HG03159 (cell line): Measurements from ENCODE around the gene ARHGAP42.

Experiments
- ATAC-seq: cut with Tn5 transposase; IDR thresholded peaks from one replicate; pipeline ENCODE4 v1.9.1; 2021; ENCODE audit warnings: mild to moderate bottlenecking, moderate library complexity; ENCODE audit not compliant: unreplicated experiment

Gene ARHGAP42

DNA sequence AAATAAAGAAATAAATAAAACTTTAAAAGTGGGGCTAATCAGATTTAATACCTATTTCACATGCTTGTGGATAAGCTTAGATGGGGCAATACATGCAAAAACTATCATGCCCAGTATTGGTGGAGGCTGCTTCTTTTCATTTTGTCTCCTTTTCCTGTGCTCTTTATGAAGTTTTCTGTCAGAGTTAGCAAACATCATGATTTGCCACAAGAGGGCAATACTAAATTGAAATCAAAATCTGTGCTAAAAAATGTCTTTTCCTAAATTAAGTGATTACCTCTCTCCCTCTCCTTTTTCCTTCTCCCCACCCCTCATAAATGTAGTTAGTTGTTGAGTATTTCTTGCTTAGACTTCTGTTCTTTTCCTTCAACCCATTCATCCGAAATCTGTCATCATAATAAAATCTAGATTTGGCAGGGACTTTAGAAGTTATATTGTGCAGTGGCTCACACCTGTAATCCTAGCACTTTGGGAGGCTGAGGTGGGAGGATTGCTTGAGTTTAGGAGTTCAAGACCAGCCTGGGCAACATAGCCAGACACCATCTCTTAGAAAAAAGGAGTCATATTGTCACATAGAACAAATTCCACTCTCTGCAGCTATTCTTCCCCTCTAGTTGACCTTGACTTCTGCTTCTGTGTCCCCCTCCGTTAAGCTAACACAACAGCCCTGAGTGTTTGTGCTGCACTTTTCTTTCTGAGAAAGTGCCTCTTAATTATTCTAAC lies 4.7 kb upstream of the ARHGAP42 start:
- no peak for ATAC-seq

DNA sequence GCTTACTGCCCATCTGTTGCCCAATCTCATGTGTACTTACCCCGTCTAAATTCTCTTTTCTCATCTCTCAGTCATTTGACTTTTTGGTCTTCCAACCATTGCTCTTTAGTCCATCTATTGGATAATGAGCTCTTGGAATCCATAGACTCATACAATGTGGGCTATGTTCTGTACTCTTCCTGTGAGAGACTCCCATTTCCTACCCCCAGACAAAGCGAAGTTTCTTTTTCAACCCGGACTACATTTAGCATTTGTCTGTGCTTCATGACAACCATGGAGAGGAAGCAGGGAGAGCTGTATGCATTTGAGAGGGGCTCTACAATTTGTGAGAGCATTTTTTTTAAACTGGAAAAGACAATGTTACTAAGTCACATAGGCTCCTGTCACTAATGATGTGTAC lies 4.0 kb upstream of the ARHGAP42 start:
- ATAC-seq = no peak

DNA sequence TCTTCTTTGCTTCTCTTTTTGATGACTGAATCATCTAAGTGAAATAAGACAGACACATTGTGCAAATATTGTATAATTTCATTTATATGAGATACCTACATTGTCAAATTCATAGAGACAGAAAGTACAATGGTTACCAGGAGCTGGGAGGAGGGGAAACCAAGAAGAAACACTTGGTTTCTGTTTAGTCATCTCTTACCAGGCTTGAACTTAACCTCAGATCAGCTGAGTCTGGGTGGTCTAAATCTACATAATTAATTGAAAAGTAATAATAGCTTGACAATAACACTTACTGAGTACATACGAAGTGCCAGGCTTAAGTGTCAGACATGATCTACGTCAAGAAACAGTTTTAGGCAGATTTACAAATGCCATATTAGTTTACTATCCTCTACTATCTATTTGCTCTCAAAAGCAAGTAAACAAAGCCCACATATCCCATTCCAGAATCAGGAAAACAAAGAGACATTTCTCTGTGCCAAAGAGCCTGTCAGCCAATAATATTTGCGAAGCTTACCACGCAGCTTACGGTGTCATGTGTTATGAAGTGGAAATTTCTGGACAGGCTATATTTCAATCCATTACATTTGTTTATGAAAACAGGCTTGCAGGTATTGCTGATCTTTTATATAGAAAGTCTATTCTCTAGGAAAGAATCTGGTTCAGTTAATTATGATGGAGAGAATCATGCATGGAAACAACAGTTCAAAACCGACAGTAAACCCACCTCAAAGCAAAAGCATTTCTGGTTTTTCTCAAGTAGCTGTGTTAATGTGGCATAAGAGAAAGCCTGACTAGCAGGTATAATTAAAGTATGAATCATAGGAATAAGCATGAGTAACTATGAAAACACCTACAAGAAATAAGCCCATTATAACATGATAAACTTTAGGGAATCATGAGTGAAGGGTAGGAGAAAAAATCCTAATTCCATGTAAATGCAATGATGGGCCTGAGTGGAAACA lies 2.7 kb upstream of the ARHGAP42 start:
- peak; percentile 29 for ATAC-seq

DNA sequence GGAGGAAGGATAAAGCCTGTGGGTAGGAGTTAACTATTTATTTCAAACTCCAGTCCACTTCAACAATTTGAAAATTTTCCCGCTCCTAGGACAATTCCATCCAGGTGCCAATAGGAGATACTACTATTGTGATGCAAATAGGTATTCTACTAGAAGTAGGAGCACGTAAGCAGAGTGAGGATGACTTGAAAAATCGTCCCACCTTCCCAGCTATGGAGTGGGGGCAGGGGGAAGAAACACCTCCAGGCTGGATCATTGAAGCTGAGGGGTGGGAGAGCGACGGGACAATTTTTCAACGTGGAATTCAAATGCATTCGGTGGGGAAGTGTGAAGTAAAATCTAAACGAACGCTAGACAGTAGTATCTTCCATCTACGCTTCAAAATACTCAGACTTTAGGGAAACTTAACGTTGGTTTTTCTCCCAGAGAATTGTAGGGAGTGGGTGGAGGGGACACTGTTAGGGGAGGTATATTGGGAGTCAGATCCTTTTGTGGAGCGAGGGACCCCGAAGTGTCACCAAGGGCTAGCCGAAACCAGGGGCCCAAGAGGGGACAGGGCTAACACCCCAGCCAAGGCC lies 523 bp upstream of the ARHGAP42 start:
- ATAC-seq = no peak

DNA sequence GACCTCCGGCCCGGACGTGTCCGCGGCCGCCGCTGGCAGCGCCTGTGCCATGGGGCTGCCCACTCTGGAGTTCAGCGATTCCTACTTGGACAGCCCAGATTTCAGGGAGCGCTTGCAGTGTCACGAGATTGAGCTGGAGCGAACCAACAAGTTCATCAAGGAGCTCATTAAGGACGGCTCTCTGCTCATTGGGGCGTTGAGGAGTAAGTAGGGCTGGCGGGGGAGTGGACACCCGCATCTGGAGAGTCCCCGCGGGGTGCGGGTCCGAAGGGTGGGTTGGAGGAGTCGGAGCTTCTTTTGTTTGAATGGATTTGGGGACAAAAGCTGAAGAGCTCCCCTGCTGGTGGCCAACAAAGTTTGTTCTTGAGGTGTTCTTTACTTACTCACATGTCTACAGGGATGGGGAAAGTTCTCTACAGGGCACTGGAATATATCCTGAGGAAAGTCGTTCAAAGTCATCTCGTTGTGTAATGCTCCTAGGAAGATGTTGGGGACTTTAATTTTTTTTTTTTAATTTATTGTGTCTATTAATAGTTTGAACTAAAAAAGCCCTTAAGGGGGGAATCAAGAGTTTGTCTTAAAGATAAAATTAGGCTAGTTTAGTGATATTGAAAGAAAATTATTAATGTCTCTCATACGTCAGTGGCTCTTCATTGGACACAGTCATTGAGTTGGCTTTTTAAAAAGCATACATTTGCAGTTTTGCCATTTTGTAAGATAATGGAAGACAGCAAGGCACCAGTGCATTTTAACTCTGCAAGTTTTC lies 725 bp downstream of the ARHGAP42 start:
- ATAC-seq = peak; percentile 70

DNA sequence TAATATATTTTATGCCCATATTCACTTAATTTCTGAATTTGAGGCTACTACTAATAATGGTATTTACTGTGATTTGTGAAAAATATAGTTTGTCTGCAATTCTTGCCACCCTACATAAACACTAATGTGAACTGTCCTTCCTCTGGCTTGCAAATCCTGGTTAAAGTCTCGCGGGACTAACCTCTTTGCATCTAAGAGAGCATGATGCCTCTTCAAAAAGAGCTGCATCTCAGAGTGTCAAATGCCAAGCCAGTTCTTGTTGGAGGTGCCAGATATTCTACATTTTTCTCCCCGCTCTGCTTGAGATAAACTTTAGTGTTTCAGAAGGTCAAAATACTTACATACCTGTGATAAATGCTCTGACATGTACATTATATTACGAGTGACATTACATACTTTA lies 2.1 kb downstream of the ARHGAP42 start:
- no peak for ATAC-seq

DNA sequence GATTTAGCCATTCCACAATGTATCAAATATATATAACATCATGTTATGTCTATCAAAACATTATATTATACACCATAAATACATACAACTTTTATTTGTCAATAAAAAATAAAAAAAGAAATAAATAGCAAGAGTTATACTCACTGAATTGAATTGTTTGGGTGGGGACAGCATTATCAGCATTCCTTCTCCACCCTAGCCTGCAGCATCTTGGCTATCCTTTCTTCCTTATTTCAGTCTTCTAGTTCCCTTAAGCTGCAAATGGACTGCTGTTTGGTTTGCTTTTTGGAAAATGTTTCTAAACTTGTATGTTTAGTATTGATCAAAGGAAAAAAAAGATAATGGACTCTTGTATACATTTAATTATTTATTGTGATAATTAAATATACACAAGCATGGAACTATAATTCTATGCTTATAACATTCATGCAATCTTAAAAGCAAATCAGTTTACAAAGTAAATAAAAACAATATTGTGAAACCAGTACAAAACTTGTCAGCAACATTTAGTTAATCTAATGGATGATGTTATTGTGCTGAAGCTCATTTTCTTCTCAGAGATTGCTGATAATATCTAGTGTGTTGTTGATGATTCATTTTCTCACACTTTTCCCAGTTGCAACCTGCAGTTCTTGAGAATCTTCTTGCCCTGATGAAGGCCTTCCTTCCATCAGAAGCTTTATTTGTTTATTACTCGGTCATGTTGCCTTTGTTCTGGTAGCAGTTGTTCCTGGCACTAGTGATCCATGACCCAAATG lies 5.0 kb downstream of the ARHGAP42 start:
- no peak for ATAC-seq

DNA sequence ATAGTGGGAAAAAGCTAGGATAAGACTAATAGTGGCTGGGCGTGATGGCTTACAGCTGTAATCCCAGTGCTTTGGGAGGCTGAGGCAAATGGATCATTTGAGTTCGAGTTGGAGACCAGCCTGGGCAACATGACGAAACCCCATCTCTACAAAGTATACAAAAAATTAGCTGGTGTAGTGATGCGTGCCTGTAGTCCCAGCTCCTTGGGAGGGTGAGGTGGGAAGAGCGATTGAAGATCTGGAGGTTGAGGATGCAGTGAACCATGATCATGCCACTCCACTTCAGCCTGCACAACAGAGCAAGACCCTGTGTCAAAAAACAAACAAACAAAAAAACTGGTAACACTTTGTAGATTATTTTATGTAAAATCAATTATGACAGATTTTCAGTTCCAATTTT lies 8.8 kb downstream of the ARHGAP42 start:
- no peak for ATAC-seq

DNA sequence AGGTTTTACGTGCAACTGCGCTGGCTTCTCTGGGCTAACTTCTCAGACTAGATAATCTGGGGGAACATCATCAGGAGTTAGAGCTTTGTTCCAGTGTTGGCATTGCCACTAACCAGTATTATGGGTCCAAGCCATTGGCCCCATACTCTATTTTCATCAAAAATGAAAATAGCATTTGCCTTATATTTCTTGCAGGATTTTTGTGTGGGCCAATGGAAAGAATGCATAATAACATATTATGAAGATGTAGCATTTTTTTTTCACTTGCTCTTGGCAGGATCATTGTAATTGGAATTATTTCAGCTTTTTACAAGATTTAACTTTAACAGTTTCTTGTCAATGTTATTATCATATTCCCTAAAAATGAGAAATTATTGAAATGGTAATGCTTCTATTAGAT lies 16.1 kb downstream of the ARHGAP42 start:
- ATAC-seq = no peak

DNA sequence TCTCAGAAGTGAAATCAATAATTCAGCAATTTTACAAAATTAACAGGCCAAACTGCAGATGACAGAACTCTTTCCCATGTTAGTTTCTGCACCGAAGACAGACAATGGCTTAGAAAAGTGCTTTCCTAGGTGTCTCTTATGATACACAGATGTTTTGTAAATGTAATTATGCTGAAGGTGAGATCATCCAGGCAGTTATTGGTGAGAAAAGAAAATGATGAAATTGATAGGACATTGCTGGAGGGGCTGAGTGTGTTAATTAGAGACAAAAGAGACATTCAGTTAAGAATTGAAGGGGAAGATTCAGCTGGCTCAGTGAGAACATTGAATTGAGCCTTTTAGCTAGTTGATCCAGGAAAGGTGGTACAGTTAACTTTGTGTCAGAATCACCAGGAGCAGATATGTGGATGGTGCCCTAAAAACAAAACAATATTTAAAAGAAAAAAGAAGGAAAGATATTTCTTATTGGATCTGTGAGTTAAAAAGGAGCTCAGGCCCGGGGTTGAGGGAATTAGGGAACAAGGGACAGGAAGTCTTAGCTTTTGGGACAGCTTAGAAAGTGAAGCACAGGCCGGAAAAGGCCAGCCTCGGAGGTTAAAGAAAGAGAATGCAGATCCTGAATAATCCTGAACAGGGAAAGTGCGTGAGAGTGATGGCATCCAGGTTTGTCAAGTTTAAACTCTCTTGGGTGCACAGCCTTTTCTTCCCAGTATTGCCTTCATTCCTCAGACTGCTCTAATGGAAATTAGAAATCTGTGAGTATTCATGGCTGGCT lies 16.9 kb downstream of the ARHGAP42 start:
- ATAC-seq = no peak

DNA sequence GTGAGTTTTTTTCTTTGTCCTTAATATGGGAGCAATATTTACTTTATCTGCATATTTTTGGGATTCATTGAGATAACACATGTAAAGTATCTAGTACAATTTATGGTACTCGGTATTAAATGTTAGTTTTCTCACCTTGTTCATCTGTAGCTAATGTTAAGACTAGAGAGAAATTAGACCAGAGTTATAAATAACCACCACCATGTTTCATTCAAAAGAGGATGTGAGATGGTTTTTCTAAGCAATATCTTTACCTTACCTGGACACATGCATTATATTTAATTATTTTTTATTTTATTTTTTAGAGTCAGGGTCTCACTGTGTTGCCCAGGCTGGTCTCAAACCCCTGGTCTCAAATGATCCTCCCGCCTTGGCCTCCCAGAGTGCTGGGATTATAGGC lies 18.4 kb downstream of the ARHGAP42 start:
- ATAC-seq = peak; percentile 55

DNA sequence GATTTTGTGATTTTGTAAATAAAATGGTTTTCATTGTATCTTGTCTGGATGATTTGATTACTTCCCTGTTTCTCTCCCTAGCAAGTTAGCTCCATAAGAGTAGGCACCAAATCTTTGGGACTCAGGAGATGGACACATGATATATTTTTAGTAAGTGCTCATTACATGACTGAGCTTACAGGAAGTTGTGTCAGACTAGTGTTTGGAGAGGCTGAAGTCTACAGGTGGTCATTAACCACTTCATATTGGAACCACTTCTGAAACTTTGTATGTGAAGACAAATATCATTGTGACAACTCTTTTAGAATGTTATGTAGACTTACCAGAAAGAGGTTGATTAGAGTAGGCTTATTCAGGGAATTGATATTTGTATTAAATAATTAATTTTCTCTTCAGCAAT lies 19.1 kb downstream of the ARHGAP42 start:
- ATAC-seq = peak; percentile 69

DNA sequence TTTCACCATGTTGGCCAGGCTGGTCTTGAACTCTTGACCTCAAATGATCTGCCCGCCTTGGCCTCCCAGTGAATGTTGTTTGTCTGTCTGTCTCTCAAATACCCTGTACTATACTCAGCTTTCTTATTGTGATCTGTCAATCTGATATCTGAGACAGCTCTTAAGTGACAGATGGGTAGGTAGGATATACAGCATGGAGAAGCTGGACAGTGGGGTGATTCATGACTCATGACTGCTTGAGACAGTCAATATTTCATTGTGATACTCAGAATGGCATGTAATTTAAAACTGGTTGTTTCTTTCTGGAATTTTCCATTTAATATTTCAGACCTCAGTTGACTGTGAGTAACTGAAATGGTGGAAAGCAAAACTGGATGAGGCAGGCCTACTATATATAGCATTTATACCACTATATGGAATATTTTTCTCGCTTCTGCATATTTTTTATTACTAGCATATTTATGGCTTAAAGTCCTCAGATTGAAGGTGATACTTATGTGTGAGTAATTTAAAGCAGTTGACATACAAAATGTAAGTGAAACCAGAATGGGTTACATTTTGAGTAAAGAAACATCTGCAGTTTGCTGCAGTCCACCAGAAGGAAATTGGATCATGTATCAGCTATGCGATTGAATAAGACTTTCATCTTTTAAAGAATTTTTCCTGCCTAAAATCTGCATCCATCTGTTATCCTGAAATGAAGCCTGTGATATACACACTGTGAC lies 22.3 kb downstream of the ARHGAP42 start:
- peak; percentile 74 for ATAC-seq

DNA sequence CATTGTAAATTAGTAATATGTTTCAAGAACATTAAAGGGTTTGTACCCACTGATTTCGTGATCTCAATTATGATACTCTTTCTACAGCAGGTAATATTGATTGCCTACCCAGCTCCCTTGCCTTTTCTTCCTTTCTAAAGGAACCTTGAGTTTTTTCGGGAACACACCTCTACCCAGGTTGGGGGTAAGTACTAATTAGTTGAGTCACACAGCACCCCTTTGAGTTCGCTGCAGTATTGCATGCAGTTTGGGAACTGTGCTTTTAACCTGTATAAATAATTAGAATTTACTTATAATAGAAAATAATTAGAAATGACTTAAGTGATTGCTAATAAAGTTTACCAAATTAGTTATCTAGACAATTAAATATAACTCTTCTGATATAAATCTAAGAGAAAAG lies 24.9 kb downstream of the ARHGAP42 start:
- no peak for ATAC-seq

DNA sequence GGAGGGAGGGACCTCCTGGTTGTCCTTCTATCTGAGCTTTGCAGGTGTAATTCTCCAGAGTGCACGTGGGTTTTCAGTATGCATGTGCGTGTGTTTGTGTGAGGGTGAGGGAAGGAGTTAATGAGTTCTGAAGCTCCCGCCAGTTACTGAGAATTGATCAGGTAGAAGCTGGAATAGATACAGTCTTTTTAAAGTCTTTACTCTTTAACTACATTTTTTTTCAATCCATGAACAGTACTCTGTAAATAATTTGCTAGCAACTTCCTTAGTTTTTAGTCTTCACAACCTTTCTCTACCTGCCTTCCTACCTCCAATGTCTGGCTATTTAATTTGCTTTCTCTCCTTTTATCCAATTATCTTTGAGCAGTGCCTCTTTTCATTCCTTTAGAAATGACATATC lies 25.5 kb downstream of the ARHGAP42 start:
- ATAC-seq = no peak

DNA sequence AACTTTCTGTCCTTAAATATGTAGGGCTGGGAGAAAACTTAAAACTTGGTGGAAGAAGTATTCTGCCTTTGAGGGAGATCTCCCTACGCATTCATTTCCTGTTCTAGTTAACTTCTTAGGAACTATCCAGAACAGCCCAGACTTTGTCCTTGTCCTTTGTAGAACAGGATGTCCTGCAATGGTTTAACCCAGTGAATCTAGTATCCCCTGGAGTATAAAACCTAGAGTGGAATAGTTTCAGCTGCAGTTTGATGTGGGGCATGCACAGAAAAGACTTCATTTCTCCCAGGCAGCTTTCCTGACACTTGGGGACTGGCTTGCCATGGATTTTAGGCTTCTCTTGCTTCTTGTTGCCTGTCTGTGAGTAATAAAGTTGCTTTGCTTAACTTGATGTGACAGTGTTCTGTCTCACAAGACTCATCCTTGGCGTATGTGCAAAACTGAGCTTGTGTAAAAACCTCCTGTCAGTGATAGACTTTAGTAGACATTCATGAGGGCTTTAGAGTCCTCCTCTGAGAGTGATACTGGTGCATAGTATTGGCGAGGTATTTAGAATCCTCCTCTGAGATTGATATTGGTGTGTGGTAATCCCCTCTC lies 28.2 kb downstream of the ARHGAP42 start:
- no peak for ATAC-seq

DNA sequence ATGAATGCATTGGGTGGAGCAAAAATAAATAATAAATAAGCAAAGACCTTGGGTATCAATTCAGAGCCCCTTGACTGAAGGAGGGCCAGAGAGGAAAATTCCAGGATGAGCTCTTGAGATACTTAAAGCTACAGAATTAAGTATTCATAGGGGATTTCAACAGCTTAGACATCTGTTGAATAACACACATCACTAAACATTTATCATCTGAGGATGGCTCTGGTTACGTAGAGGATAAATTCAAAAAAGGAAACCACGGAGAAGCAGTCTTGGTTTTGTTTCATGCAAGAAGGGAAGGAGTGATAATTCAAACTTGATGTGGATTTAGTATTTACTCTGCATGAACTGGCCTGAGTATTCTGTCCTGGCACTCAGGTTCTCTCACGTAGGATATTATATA lies 29.8 kb downstream of the ARHGAP42 start:
- no peak for ATAC-seq

DNA sequence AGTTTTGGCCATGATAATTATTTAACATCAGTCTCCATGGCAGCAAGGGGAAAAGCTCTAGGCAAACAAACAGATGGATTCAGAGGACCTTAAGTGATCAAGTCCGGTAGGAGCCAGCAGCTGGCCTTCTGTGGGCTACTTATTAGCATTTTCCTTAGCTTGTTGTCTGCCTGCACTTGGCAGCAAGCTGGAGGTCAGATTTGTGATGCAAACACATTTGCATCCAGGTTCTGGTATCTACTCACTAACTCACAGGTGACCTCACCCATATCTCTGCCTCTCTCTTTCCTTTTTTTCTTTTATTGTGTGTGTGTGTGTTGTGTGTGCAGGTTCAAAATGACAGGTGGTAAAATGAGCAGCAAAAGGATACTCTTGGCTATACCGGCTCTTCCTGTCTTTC lies 32.3 kb downstream of the ARHGAP42 start:
- ATAC-seq = no peak
